Umbilical cord (tissue), 2 donors: ENCODE measurements around the gene AOPEP. TPM values are rescaled to one million over a fixed set of nuclear protein-coding genes. Genes with fewer than 3 reads are reported as not detected.
"Not testable (repeated sequence)": the region's sequence is repeated elsewhere in the genome, so short reads cannot be mapped to it uniquely, and the experiment has no call there.

Source experiments
- DNase-seq: peaks from one replicate; pipeline ENCODE4 v3.0.0-alpha.2; 2015; ENCODE audit warnings: low spot score
- total RNA-seq: library from RNA; depleted of rRNA; stranded (reverse); fragments of >200 nt; gene quantifications from one replicate; pipeline ENCODE4 v1.2.3, GENCODE V29; 2014; ENCODE audit warnings: low replicate concordance; ENCODE audit not compliant: insufficient read depth

The AOPEP gene
- total RNA-seq, 1 donor from 2014 or later: 297 TPM

DNA sequence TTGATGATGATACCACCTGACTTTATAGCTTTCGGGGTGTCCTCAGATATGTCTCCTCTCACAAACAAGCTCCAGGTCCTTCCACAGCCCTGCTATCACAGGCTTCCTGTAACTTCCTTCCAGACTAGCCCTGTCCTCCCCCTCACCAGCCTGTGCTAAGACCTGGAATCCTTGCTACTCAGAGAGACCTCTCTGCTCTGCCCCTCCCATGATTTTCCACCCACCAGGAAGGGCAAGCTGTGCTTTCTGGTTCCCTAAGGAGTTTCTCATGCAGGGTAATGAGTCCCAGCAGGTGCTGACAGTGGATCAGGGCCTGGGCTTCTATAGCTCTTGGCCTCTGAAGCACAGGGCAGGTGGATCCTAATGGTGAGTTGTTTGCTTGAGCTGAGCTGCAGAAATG lies 86.9 kb downstream of the AOPEP start:
- no peak for DNase-seq

- no peak for DNase-seq
These were observed 91.0 kb downstream of the AOPEP start for GRCh38 chr9:94817291-94818177.

DNA sequence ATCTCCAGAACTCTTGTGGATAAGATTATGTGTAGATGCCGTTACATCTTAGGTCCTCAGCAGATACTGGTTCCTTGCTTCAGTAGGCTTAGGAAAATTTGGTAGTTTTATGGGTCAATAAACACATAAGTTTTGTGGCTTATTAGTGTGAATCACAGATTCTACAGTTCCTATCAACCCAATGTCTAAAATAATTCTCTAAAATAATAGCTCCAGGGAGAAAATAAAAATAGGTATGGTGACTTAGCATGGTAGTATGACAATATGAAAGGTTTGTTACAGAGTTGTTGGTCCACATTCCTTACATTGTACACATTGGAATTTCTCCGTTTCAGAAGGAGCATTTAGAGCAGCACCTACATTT lies 91.7 kb downstream of the AOPEP start:
- peak; percentile 46 for DNase-seq

GRCh38 chr9:94819161-94819687 lies 92.7 kb downstream of the AOPEP start:
- peak; percentile 38 for DNase-seq

DNA sequence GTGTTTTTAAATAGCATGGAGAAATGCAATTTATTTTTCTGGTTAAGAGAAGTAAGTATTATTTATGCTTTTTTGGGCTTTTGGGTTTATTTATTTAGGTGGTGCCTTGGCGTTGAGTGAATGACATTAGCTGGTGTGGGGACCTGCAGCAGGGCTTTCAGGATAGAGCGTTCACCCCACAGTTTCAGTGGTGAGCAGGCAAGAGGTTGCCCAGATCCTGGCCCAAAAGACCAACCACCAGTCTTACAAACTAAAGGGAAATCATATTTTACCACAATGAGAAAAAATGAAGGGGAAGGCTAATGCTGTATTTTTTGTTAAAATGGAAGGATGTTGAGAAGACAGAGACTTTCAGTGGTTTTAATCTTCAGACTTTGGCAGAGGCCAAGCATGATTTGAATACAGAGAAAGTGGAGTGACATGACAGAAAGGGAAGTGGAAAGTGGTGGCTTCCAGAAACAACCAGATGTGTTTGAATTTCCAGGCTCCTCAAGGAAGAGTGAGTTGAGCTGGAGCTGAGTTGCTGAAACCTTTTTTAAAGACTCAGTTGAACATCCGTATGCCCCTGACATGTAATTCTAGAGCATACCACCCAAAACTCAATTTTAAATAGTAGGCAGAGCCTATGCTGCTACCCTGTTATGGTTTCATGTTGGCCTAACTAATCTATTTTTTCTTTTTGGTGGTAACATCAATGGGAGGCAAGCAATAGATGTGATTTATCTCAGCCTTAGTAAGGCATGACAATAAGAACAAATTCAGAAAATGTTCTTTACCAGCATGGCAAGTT lies 94.8 kb downstream of the AOPEP start:
- no peak for DNase-seq

DNA sequence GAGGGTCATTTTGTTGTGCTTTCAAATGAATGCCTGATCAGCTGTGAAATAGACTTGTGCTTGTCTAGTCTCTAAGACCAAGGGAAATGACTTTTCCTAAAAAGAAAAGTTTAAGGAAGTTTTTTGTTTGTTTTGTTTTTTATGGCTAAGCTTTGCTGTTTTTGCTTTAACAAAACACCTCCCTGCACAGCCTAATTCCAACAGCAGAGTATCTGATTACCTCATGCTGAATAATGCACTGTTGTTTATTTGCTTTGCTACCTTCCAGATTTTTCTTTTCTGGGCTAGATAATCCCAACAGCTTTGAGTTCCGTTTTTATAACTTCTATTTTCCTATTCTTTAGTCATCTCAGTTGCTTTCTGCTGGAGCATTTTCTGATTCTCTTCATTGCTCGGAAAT lies 95.8 kb downstream of the AOPEP start:
- peak; percentile 23 for DNase-seq

DNA sequence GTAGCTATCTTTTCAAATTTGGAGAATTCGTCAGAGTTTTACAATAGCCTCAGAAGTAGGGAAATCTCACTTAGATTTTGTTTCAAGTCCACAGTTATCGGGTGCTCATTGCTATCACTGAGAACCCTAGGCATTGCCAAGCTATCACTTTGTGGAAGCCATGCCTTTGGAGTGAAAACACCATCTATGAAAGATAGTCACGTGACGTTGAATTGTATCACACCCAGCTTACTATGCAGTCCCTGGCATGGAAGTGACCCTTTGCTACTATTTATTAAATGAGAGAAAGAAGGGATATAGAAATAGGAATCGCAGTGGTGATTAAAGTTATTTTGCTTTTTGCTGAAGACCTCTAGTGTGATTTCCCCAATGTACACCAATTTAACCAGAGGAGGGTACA lies 97.2 kb downstream of the AOPEP start:
- DNase-seq: no peak

DNA sequence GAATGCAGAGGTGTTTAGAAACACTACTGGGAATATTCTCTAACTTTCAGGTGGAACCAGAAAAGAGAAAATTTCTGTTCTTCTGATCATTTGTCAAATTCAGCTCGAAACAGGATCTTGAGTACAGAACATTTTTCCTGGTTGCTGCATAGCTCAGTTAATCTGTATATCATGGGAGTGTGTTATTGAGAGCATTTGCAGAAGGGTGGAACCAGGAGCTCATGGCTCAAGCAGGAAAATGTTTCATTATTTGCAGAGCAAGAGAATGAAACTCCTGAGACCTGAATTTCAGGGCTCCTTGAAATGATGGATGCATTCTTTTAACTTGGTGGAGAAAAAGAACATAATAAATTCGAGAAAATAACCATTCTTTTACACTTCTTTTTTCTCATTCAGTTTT lies 97.9 kb downstream of the AOPEP start:
- peak; percentile 83 for DNase-seq

GRCh38 chr9:94824913-94825610 lies 98.6 kb downstream of the AOPEP start:
- DNase-seq: no peak

DNA sequence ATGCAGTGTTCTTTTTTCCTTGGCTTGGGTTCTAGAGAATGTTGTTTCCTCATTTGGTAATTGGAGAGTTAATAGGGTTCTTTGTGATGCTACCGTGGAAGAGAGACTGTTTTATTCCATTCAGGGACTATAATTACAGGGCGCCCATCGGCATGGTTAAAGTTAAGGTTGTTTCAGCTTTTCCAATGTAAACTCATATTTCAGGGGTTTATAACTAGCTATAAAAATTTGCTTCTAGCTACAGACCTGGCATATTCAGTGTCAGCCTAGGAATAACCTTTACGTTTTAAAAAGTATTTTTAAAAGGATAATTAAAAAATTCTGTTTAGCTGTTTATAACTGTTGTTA lies 99.1 kb downstream of the AOPEP start:
- no peak for DNase-seq

- no peak for DNase-seq
These were observed 99.5 kb downstream of the AOPEP start for GRCh38 chr9:94826044-94826443.

GRCh38 chr9:94826644-94827410 lies 100.3 kb downstream of the AOPEP start:
- no peak for DNase-seq

DNA sequence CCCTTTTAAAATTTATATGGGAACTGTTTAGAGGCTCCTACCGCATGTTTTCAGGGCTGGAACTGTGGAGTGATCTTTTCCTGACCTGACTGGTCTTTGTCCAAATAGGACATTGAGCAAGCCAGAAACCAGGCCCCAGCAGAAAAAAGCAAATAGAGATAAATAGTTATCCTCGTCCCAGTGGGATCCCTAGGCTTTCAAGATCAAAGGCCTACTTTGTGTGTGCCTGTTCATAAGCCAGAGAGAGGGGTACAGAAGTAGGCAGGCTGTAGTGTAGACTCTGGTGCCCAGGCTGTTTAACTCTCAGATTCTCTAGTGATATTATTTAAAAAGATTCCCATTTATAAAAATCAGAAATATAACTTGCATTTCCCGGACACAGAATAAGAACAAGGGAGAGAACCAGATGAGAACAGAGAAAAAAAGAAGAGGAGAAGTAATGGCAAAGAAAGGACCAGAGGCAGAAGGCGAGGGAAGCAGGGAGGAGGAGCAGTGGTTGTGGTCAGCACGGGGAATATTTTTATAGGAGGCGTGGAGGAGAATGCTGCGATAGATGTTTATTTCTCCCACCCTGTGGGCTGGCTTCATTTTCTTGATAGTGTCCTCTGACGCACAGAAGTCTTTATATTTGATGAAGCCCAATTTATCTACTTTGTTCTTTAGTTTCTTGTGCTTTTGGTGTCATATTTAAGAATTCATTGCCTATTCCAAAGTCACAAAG lies 101.2 kb downstream of the AOPEP start:
- DNase-seq: peak; percentile 96

DNA sequence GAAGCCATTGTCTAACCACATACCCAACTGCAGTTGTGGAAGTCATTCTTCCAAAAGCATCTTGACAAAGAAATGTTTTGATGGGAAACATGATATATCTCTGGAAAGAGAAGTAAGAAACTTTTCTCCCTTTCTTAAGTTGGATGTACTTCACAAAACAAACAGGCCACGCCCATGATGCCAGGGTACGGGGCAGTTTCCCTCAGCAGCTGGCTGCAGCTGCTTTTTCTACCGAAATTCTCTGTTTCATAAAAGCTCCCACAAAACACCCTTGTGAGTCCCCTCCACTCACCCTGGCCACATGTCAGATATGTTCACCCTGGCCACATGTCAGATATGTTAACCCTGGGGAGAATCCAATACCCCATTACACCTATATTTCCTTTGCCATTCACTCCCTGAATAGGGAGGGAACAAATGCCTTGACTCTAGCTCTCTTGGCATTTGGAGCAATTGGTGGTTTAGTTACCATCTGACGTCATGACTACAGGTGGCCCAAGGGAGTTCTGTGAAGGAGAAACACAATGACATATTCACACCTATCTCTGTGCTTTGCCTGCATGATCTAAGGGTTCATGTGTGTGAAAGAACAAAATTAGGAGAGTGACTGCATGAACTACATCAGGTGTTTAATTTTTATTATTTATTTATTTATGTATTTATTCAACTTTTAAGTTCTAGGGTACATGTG lies 103.0 kb downstream of the AOPEP start:
- no peak for DNase-seq

- not testable (repeated sequence) for DNase-seq
These were observed 103.6 kb downstream of the AOPEP start for GRCh38 chr9:94830071-94830604.

DNA sequence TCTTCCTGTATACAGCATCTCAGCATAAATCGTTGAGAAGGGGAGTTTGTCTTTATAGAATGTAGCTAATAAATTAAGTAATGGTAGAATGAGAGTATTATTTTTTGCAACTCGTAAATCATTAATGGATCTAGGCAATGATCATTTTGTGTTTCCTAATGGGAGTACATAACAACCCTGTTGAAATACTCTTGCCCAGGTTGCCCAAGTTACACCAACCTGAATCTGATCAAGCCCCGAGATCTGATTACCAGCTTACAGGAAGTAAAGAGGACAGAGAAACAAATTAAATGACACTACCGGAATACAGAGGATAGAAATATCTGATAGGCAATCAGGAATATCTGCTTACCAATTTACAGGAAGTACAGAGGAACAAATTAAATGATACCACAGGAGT lies 107.3 kb downstream of the AOPEP start:
- DNase-seq: no peak

GRCh38 chr9:94837404-94837803 lies 110.9 kb downstream of the AOPEP start:
- DNase-seq: no peak

- DNase-seq: no peak
These were observed 112.9 kb downstream of the AOPEP start for GRCh38 chr9:94839398-94839797.

GRCh38 chr9:94840738-94841137 lies 114.2 kb downstream of the AOPEP start:
- no peak for DNase-seq

- no peak for DNase-seq
These were observed 116.6 kb downstream of the AOPEP start for GRCh38 chr9:94843134-94843533.
